IgD-negative memory B cell (primary cell): ENCODE data around the gene TRIM73. TPM values are rescaled to one million over a fixed set of nuclear protein-coding genes. Genes with fewer than 3 reads are reported as not detected.
"Not testable (repeated sequence)": the region's sequence is repeated elsewhere in the genome, so short reads cannot be mapped to it uniquely, and the experiment has no call there.

Experiments used
- H3K27ac Mint-ChIP-seq, 3 donors: one replicate each; pipeline ENCODE4 v1.8.0; 2020 to 2022; ENCODE audit warnings: mild to moderate bottlenecking in 3 of 3, mixed read lengths in 3 of 3, moderate library complexity in 1 of 3
- H3K27me3 Mint-ChIP-seq: one replicate; pipeline ENCODE4 v1.8.0; 2021; ENCODE audit warnings: mixed read lengths
- H3K36me3 Mint-ChIP-seq: one replicate; pipeline ENCODE4 v1.8.0; 2020; ENCODE audit warnings: mild to moderate bottlenecking, mixed read lengths
- H3K4me1 Mint-ChIP-seq, 3 donors: one replicate each; pipeline ENCODE4 v1.8.0; 2020 to 2022; ENCODE audit warnings: mixed read lengths in 3 of 3, mild to moderate bottlenecking in 1 of 3
- H3K4me3 Mint-ChIP-seq, 4 donors: one replicate each; pipeline ENCODE4 v1.8.0; 2020 to 2022; ENCODE audit warnings: mild to moderate bottlenecking in 4 of 4, mixed read lengths in 4 of 4, moderate library complexity in 3 of 4
- H3K9me3 Mint-ChIP-seq, 3 donors: one replicate each; pipeline ENCODE4 v1.8.0; 2020 to 2021; ENCODE audit warnings: mixed read lengths in 3 of 3, mild to moderate bottlenecking in 1 of 3
- polyA plus RNA-seq: library from polyadenylated mRNA; unstranded; fragments of 300-500 nt; fragmentation: Illumina TruSeq; gene quantifications from one replicate; pipeline ENCODE4 v1.2.3, GENCODE V29; 2021

The TRIM73 gene
- polyA plus RNA-seq, 1 donor from 2014 or later, result 2.6 TPM

DNA sequence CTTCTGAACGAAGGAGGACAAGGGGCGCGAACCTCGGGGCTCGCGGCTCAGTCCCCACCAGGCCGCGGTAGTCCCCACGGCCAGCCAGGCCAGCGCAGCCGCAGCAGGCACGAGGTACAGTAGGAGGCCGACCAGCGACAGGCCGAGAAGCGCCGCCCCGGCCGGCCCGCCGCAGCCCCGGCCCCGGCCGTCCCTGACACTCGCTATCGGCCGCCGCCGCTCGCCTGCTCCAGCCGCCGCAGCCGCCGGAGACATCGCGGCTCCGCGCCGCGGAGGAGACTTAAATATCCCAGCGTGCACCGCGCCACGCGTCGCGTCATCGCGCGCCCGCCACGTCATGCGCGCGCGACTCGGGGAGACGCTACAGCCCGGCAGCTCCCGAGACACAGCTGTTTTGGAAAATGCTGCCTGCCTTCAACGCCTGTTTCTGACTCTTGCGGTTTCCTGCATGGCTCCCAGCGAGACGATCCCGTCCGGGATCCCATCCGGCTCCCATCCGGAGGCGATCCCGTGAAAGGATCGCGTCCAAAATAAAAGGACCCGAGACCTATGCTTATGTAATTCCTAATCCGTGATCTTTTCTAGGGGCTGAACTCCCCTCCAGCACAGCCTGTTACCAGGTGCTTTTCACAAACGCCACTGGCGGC is 47.2 kb downstream of the TRIM73 start:
- H3K36me3 Mint-ChIP-seq, H3K4me1 Mint-ChIP-seq, H3K9me3 Mint-ChIP-seq, H3K27me3 Mint-ChIP-seq: not testable (repeated sequence)
- peak overlapping the region; percentile 95 to 98 (median 97) for H3K4me3 Mint-ChIP-seq
- peak overlapping the region; percentile 83 to 97 (median 95) for H3K27ac Mint-ChIP-seq

DNA sequence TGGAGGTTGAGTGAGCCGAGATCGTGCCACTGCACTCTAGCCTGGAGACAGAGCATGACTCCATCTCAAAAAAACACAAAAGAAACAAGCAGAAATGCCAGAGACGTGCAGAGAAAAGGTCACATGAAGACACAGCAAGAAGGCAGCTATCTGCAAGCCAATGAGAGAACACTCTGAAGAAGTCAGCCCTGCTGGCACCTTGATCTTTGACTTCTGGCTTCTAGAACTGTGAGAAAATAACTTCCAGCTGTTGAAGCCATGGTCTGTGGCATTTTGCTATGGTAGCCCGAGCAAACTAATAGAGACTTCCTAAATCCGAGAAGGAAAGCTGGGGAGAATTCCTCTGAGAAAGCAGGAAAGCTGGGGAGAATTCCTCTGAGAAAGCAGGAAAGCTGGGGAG is 54.5 kb downstream of the TRIM73 start:
- not testable (repeated sequence) for H3K27ac Mint-ChIP-seq, H3K9me3 Mint-ChIP-seq, H3K4me1 Mint-ChIP-seq, H3K27me3 Mint-ChIP-seq, H3K4me3 Mint-ChIP-seq, H3K36me3 Mint-ChIP-seq

DNA sequence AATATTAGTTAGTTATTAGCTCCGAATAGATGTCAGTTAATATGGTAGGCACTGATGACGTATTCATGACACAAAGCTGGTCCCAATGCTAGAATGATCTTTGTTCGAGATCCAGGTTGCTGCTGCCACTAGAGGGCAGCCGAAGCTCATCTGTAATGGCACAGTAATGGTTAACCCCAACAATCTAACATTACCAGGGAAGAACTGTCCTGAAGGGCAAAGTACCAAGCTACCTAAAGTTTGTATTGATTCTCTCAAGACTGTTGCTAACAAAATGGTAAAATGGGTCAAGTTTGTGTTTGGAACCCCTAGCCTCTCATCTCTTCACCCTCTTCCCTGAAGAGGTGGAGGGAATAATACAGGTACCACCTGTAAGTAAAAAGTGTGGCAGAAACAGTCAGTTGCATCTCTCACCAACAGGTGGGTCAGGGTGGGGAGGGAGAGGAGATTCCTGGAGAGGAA is 57.1 kb downstream of the TRIM73 start:
- not testable (repeated sequence) for H3K36me3 Mint-ChIP-seq, H3K9me3 Mint-ChIP-seq, H3K4me3 Mint-ChIP-seq, H3K27me3 Mint-ChIP-seq, H3K4me1 Mint-ChIP-seq
- H3K27ac Mint-ChIP-seq, result peak overlapping the region in 1 of 3 donors; percentile 76

Other genes with a start within 250 kb of the TRIM73 start
- gene POM121C, start 90.7 kb downstream of the TRIM73 start, polyA plus RNA-seq, result 34.0 TPM
- gene SPDYE5, start 96.7 kb downstream of the TRIM73 start, polyA plus RNA-seq, result 0.24 TPM